ENCODE measurements around the gene TAF5L. TPM values are rescaled to one million over a fixed set of nuclear protein-coding genes. Genes with fewer than 3 reads are reported as not detected.

TAF5L gene
- total and polyA plus RNA-seq, 2 of the 13 experiments (the other 11 are each of a cell fraction or from before 2014, with no cell fraction given), result 10.8 to 18.2 TPM

- TF ChIP-seq HMG20B (CRISPR knock-in tag; conservative IDR thresholded peaks at IDR 0.05) (no peak), MED8 (CRISPR knock-in tag; IDR thresholded peaks at IDR 0.05; ENCODE audit: insufficient replicate concordance) (no peak), ZNF274 (CRISPR knock-in tag; IDR thresholded peaks at IDR 0.05) (no peak), ZIK1 (CRISPR knock-in tag; IDR thresholded peaks at IDR 0.05; ENCODE audit: borderline replicate concordance, low read depth) (no peak), DNMT1 (CRISPR knock-in tag; IDR thresholded peaks at IDR 0.05) (no peak), RFXAP (CRISPR knock-in tag; IDR thresholded peaks at IDR 0.05; ENCODE audit: borderline replicate concordance) (no peak), HOXD1 (CRISPR knock-in tag; IDR thresholded peaks at IDR 0.05) (no peak)
Observed at GRCh38 chr1:229665912-229666558, 40.1 kb upstream of the TAF5L start (continued).

DNA sequence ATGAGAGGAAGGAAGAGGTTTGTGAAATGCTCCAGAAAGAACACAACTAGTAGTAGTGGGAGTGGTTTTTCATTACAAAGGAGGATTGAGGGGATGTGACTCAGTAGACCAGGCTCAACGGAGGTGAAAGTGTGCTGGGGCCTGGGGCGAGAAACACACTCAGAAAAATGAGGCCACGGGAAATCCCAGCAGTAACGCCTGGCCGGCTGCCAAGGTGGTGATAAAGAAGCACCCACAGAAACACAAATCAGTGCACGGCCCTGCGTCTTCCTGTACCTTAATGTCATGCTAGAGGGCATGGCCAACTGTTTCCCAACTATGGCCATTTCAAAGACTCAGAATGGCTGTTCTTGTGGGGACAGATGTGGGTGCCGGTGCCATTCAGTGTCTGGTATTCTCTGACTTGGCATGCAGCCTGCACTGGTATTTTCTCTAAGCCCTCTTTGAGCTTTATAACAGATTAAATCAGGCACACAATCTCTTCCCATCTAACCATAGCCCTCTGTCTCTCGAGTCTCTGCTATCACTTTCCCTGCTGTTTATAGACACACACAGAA, 38.3 kb upstream of the TAF5L start:
- FAIRE-seq (no peak), ATAC-seq (no peak), DNase-seq (ENCODE audit: low spot score) (no peak)
- Histone ChIP-seq H3K4me2 (ENCODE audit: low read depth, low read length) (no peak overlapping the region), H3K4me3 (replicated peaks in 1 of 3; ENCODE audit: insufficient read depth in 1 of 3, low read depth in 2 of 3, low read length in 3 of 3) (no peak overlapping the region), H4K20me1 (ENCODE audit: insufficient read depth, low read length) (no peaks in the 10 kb centered on the region), H2AFZ (ENCODE audit: low read length) (no peak overlapping the region), H3K4me1 (ENCODE audit: insufficient read depth, low read length) (no peaks in the 10 kb centered on the region; the same call in 1 of the 2 replicates), H3K9me3 (ENCODE audit: low read length) (no peaks in the 10 kb centered on the region), H3K27me3 (ENCODE audit: control insufficient read depth in 1 of 2, insufficient read depth in 2 of 2, low read length in 2 of 2) (no peaks in the 10 kb centered on the region), H3K9ac (ENCODE audit: insufficient read depth, low read depth, low read length) (no peak overlapping the region), H3K27ac (ENCODE audit: extremely low read length, insufficient read depth, low read length) (no peak overlapping the region), H3K36me3 (replicated peaks in 1 of 2; ENCODE audit: control insufficient read depth in 1 of 2, insufficient read depth in 2 of 2, low read length in 2 of 2) (peaks cover 4 to 17% of the 10 kb centered on the region in 2 experiments; a peak in 2 of 5 replicates), H3K79me2 (ENCODE audit: insufficient read depth, low read length) (no peaks in the 10 kb centered on the region)
- TF ChIP-seq POLR2AphosphoS2 (IDR thresholded peaks at IDR 0.05; ENCODE audit: low read depth, low read length), result no peak
- TF ChIP-seq ZNF136 (CRISPR knock-in tag; IDR thresholded peaks at IDR 0.05; ENCODE audit: low read depth), result no peak
- no peak for TF ChIP-seq ZNF326 (CRISPR knock-in tag; IDR thresholded peaks at IDR 0.05; ENCODE audit: borderline replicate concordance)
- no peak for TF ChIP-seq DR1 (CRISPR knock-in tag; IDR thresholded peaks at IDR 0.05)
- no peak for TF ChIP-seq GABPB1 (CRISPR knock-in tag; IDR thresholded peaks at IDR 0.05)
- no peak for TF ChIP-seq PAWR (CRISPR knock-in tag; IDR thresholded peaks at IDR 0.05; ENCODE audit: borderline replicate concordance)
- no peak for TF ChIP-seq TAF15 (IDR thresholded peaks at IDR 0.05; ENCODE audit: low read depth, low read length, poor library complexity, severe bottlenecking)
- no peak for TF ChIP-seq HMG20A (CRISPR knock-in tag; IDR thresholded peaks at IDR 0.05; ENCODE audit: borderline replicate concordance)
- TF ChIP-seq ZNF772 (CRISPR knock-in tag; IDR thresholded peaks at IDR 0.05), result no peak
- TF ChIP-seq ZNF589 (CRISPR knock-in tag; conservative IDR thresholded peaks at IDR 0.05), result no peak
- TF ChIP-seq ZNF382 (CRISPR knock-in tag; IDR thresholded peaks at IDR 0.05; ENCODE audit: borderline replicate concordance), result no peak
- no peak for TF ChIP-seq ZNF7 (CRISPR knock-in tag; IDR thresholded peaks at IDR 0.05)
- no peak for TF ChIP-seq STAG1 (CRISPR knock-in tag; IDR thresholded peaks at IDR 0.05)
- no peak for TF ChIP-seq HNRNPUL1 (IDR thresholded peaks at IDR 0.05; ENCODE audit: low read depth, low read length)
- no peak for TF ChIP-seq RBM22 (optimal IDR thresholded peaks at IDR 0.05; ENCODE audit: low read length)
- no peak for TF ChIP-seq SMARCC2 (IDR thresholded peaks at IDR 0.05)
- no peak for TF ChIP-seq HIVEP1 (CRISPR knock-in tag; IDR thresholded peaks at IDR 0.05)
- WGBS (ENCODE audit: low lambda C conversion rate), result 96% methylated on average over 9 of the region's 9 CpGs
- BruUV-seq (replicated peaks), result no TSS peak
- ChIA-PET CTCF (ENCODE audit: low intra/inter-chr PET ratio, low total read pairs) (no interaction called here), POLR2A (no interaction called here)
- intact Hi-C loops (cut with micrococcal nuclease; ENCODE audit: unreplicated experiment), result no loop called here
- in situ Hi-C loops (cut with HindIII; ENCODE audit: extremely low pct_ligation_motif_present, low pct_unique_long_range_greater_than_20kb), result loop anchor here (5.0 kb wide), 1 partner anchor 648 kb away; no protein-coding TSS in a partner anchor
